HEK293 (cell line): ENCODE data around the gene NEIL3.
"Not testable (repeated sequence)": the region's sequence is repeated elsewhere in the genome, so short reads cannot be mapped to it uniquely, and the experiment has no call there.

Source experiments
- SCRT2 ChIP-seq: fragments of 450-650 bp; formaldehyde crosslinking; IDR thresholded peaks from 2 replicates; pipeline ENCODE4 v1.5.1; 2016; ENCODE audit warnings: missing biosample characterization, missing genetic modification characterization
- ZNF558 ChIP-seq: fragments of 450-650 bp; formaldehyde crosslinking; IDR thresholded peaks from 2 replicates; pipeline ENCODE4 v1.5.1; 2016; ENCODE audit warnings: missing biosample characterization, missing genetic modification characterization
- TF ChIP-seq, protein P1 (sequence below): fragments of 450-650 bp; formaldehyde crosslinking; IDR thresholded peaks from 2 replicates; pipeline ENCODE4 v1.5.1; 2016; ENCODE audit warnings: missing biosample characterization, missing genetic modification characterization

DNA sequence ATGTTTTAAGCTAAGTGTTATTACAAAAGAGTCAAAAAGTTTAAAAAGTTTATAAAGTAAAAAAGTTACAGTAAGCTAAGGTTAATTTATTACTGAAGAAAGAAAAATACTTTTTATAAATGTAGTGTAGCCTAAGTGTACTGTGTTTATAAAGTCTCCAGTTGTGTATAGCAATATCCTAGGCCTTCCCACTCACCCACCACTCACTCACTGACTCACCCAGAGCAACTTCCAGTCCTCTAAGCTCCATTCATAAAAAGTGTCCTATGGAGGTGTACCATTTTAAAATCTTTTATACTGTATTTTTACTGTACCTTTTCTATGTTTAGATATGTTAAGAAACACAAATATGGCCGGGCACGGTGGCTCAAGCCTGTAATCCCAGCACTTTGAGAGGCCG, 4.8 kb upstream of the NEIL3 start:
- TF ChIP-seq, protein P1, sequence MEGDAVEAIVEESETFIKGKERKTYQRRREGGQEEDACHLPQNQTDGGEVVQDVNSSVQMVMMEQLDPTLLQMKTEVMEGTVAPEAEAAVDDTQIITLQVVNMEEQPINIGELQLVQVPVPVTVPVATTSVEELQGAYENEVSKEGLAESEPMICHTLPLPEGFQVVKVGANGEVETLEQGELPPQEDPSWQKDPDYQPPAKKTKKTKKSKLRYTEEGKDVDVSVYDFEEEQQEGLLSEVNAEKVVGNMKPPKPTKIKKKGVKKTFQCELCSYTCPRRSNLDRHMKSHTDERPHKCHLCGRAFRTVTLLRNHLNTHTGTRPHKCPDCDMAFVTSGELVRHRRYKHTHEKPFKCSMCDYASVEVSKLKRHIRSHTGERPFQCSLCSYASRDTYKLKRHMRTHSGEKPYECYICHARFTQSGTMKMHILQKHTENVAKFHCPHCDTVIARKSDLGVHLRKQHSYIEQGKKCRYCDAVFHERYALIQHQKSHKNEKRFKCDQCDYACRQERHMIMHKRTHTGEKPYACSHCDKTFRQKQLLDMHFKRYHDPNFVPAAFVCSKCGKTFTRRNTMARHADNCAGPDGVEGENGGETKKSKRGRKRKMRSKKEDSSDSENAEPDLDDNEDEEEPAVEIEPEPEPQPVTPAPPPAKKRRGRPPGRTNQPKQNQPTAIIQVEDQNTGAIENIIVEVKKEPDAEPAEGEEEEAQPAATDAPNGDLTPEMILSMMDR, result not testable (repeated sequence)
- TF ChIP-seq SCRT2, ZNF558 (tag by site-specific recombination): not testable (repeated sequence)
